HEK293 (cell line): ENCODE measurements around the gene CXCR4.

Source experiments
- CTCF ChIA-PET: fragments of 350-600 bp; formaldehyde crosslinking; extraction: SDS; loops from one replicate; lab custom pipeline; 2021; ENCODE audit warnings: antibody characterized with exemption; lab: Yijun Ruan, JAX
- POLR2A ChIA-PET: fragments of 300-600 bp; formaldehyde crosslinking; extraction: SDS; loops from one replicate; lab custom pipeline; 2020; ENCODE audit warnings: antibody characterized with exemption, inconsistent platforms; lab: Yijun Ruan, JAX
- H3K27ac ChIP-seq: fragments of 200-500 bp; sonication (Bioruptor generic); 2 replicates; pipeline ENCODE4 v1.5.1; 2014; ENCODE audit warnings: low read depth, low read length, control low read depth, inconsistent platforms; ENCODE audit errors: extremely low read depth
- H3K36me3 ChIP-seq, 2 experiments: fragments of 200-500 bp in 1 of 2; sonication (Bioruptor generic) in 1 of 2; 1 replicate in 1 of 2; 2 replicates in 1 of 2; pipeline ENCODE4 v1.5.1; 2014 to 2017; ENCODE audit warnings: inconsistent platforms in 2 of 2, low read length in 2 of 2; ENCODE audit not compliant: control insufficient read depth in 2 of 2, insufficient read depth in 1 of 2
- H3K4me1 ChIP-seq: fragments of 200-500 bp; sonication (Bioruptor generic); 2 replicates; pipeline ENCODE4 v1.5.1; 2014; ENCODE audit warnings: mild to moderate bottlenecking, low read length, inconsistent platforms; ENCODE audit not compliant: control insufficient read depth, insufficient read depth
- H3K4me3 ChIP-seq: 2 replicates; pipeline ENCODE4 v1.5.1; 2011; ENCODE audit warnings: low read depth, mild to moderate bottlenecking, control low read depth, low read length, moderate library complexity
- H3K9me3 ChIP-seq: fragments of 200-500 bp; sonication (Bioruptor generic); 2 replicates; pipeline ENCODE4 v1.5.1; 2014; ENCODE audit warnings: low read depth, low read length, inconsistent platforms; ENCODE audit not compliant: control insufficient read depth, insufficient read depth
- KLF1 ChIP-seq: fragments of 450-650 bp; formaldehyde crosslinking; IDR thresholded peaks from 2 replicates; pipeline ENCODE4 v1.5.1; 2016; ENCODE audit warnings: missing biosample characterization, missing genetic modification characterization
- KLF9 ChIP-seq: fragments of 450-650 bp; formaldehyde crosslinking; IDR thresholded peaks from 2 replicates; pipeline ENCODE4 v1.5.1; 2016; ENCODE audit warnings: missing biosample characterization, missing genetic modification characterization, low read depth
- PATZ1 ChIP-seq: fragments of 450-650 bp; formaldehyde crosslinking; IDR thresholded peaks from 2 replicates; pipeline ENCODE4 v1.5.1; 2016; ENCODE audit warnings: missing biosample characterization, missing genetic modification characterization
- SP2 ChIP-seq: fragments of 450-650 bp; formaldehyde crosslinking; IDR thresholded peaks from 2 replicates; pipeline ENCODE4 v1.5.1; 2016; ENCODE audit warnings: missing biosample characterization, missing genetic modification characterization
- WT1 ChIP-seq: fragments of 450-650 bp; formaldehyde crosslinking; IDR thresholded peaks from 2 replicates; pipeline ENCODE4 v1.5.1; 2016; ENCODE audit warnings: missing biosample characterization, missing genetic modification characterization
- ZBTB49 ChIP-seq: fragments of 450-650 bp; formaldehyde crosslinking; IDR thresholded peaks from 2 replicates; pipeline ENCODE4 v1.5.1; 2016; ENCODE audit warnings: missing biosample characterization, missing genetic modification characterization, low read depth
- ZFP3 ChIP-seq: fragments of 450-650 bp; formaldehyde crosslinking; IDR thresholded peaks from 2 replicates; pipeline ENCODE4 v1.5.1; 2016; ENCODE audit warnings: low read depth, missing biosample characterization, missing genetic modification characterization
- ZFP69B ChIP-seq: fragments of 450-650 bp; formaldehyde crosslinking; IDR thresholded peaks from 2 replicates; pipeline ENCODE4 v1.5.1; 2016; ENCODE audit warnings: missing biosample characterization, missing genetic modification characterization
- ZNF175 ChIP-seq: fragments of 450-650 bp; formaldehyde crosslinking; IDR thresholded peaks from 2 replicates; pipeline ENCODE4 v1.5.1; 2016; ENCODE audit warnings: missing biosample characterization, missing genetic modification characterization
- ZNF221 ChIP-seq: fragments of 450-650 bp; formaldehyde crosslinking; IDR thresholded peaks from 2 replicates; pipeline ENCODE4 v1.5.1; 2017; ENCODE audit warnings: missing biosample characterization, missing genetic modification characterization, borderline replicate concordance
- ZNF24 ChIP-seq: fragments of 450-650 bp; formaldehyde crosslinking; IDR thresholded peaks from 2 replicates; pipeline ENCODE4 v1.5.1; 2016; ENCODE audit warnings: missing biosample characterization, missing genetic modification characterization
- ZNF394 ChIP-seq: fragments of 450-650 bp; formaldehyde crosslinking; IDR thresholded peaks from 2 replicates; pipeline ENCODE4 v1.5.1; 2016; ENCODE audit warnings: missing biosample characterization, missing genetic modification characterization, mild to moderate bottlenecking, moderate library complexity, borderline replicate concordance
- ZNF398 ChIP-seq: fragments of 450-650 bp; formaldehyde crosslinking; IDR thresholded peaks from 2 replicates; pipeline ENCODE4 v1.5.1; 2017; ENCODE audit warnings: missing biosample characterization, missing genetic modification characterization
- ZNF404 ChIP-seq: fragments of 450-650 bp; formaldehyde crosslinking; IDR thresholded peaks from 2 replicates; pipeline ENCODE4 v1.5.1; 2017; ENCODE audit warnings: missing biosample characterization, missing genetic modification characterization
- ZNF521 ChIP-seq: fragments of 450-650 bp; formaldehyde crosslinking; IDR thresholded peaks from 2 replicates; pipeline ENCODE4 v1.5.1; 2017; ENCODE audit warnings: missing biosample characterization, mild to moderate bottlenecking, missing genetic modification characterization
- ZNF600 ChIP-seq: fragments of 450-650 bp; formaldehyde crosslinking; IDR thresholded peaks from 2 replicates; pipeline ENCODE4 v1.5.1; 2016; ENCODE audit warnings: missing biosample characterization, missing genetic modification characterization
- ZNF626 ChIP-seq: fragments of 450-650 bp; sonication (Bioruptor Pico); formaldehyde crosslinking; IDR thresholded peaks from 2 replicates; pipeline ENCODE4 v1.5.1; 2018; ENCODE audit warnings: missing biosample characterization, missing genetic modification characterization, inconsistent platforms
- ZNF791 ChIP-seq: fragments of 450-650 bp; formaldehyde crosslinking; IDR thresholded peaks from 2 replicates; pipeline ENCODE4 v1.5.1; 2016; ENCODE audit warnings: missing biosample characterization, missing genetic modification characterization
- TF ChIP-seq, protein P1 (sequence below): fragments of 450-650 bp; formaldehyde crosslinking; IDR thresholded peaks from 2 replicates; pipeline ENCODE4 v1.5.1; 2016; ENCODE audit warnings: missing biosample characterization, missing genetic modification characterization
- TF ChIP-seq, protein P2 (sequence below): fragments of 450-650 bp; formaldehyde crosslinking; optimal IDR thresholded peaks from 2 replicates; pipeline ENCODE3; 2016; ENCODE audit warnings: missing biosample characterization, mild to moderate bottlenecking, missing genetic modification characterization
- TF ChIP-seq, protein P3 (sequence below): fragments of 450-650 bp; formaldehyde crosslinking; IDR thresholded peaks from 2 replicates; pipeline ENCODE4 v1.5.1; 2017; ENCODE audit warnings: missing biosample characterization, missing genetic modification characterization
- TF ChIP-seq, protein P4 (sequence below): fragments of 450-650 bp; formaldehyde crosslinking; IDR thresholded peaks from 2 replicates; pipeline ENCODE4 v1.5.1; 2016; ENCODE audit warnings: missing biosample characterization, missing genetic modification characterization

Gene CXCR4

DNA sequence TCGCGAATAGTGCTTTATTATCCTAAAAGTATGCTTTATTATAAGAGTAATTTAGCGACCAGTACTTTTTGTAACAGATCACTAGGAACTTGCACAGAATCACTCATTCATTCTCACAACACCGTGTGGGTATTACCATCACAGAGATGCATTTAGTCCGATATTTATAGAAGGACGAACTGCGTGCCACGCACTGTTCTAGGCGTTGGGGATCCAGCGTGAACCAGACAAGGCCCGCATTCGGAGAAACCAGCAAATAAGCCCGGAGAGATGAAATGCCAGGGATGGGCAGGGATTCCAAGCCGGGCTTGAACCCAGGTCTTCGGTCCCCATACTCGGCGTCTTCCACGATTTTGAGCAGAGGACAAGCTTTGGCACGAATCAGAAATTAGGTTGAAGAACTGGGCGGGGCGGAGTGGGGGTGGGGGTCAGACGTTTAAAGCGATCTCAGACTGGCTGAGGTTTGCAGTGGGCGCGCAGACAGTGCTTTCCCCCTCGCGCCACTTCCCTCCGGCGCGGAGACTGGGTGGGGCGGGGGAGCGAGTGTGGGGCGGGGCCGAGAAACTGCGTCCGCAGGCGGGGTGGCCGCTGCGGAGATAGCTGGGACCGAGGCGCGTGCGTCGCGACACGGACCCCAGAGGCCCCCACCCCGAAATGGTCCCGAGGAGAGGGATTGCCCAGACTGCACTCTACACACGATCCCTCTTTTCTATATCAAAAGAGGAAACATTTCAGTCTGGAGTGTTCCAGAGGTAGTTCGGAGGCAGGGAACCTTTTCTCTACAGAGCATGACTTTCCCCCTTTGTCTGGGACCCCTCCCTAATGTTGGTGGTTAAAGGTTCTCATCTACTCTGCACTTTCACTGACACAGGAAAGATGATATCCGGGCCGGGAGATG, 1.1 kb upstream of the CXCR4 start (continued):
- TF ChIP-seq ZNF175 (tag by site-specific recombination), result no peak
- no peak for TF ChIP-seq ZNF791 (tag by site-specific recombination)
- no peak for TF ChIP-seq ZNF398 (tag by site-specific recombination)
- TF ChIP-seq ZNF24 (tag by site-specific recombination), result 0 out of 2 replicates have a peak, but pooled peaks have one; percentile 17
- 0 out of 2 replicates have a peak, but pooled peaks have one; percentile 27 for TF ChIP-seq KLF9
- TF ChIP-seq ZBTB49 (tag by site-specific recombination), result no peak
- TF ChIP-seq PATZ1 (tag by site-specific recombination), result peak; percentile 43
- 0 out of 2 replicates have a peak, but pooled peaks have one; percentile 14 for TF ChIP-seq KLF1
- no peak for TF ChIP-seq WT1 (tag by site-specific recombination)
- TF ChIP-seq ZFP3, result no peak
- TF ChIP-seq, protein P1, sequence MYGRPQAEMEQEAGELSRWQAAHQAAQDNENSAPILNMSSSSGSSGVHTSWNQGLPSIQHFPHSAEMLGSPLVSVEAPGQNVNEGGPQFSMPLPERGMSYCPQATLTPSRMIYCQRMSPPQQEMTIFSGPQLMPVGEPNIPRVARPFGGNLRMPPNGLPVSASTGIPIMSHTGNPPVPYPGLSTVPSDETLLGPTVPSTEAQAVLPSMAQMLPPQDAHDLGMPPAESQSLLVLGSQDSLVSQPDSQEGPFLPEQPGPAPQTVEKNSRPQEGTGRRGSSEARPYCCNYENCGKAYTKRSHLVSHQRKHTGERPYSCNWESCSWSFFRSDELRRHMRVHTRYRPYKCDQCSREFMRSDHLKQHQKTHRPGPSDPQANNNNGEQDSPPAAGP, result 0 out of 2 replicates have a peak, but pooled peaks have one; percentile 20
- TF ChIP-seq, protein P2, sequence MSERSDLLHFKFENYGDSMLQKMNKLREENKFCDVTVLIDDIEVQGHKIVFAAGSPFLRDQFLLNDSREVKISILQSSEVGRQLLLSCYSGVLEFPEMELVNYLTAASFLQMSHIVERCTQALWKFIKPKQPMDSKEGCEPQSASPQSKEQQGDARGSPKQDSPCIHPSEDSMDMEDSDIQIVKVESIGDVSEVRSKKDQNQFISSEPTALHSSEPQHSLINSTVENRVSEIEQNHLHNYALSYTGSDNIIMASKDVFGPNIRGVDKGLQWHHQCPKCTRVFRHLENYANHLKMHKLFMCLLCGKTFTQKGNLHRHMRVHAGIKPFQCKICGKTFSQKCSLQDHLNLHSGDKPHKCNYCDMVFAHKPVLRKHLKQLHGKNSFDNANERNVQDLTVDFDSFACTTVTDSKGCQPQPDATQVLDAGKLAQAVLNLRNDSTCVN, result peak; percentile 56
- peak; percentile 60 for TF ChIP-seq SP2 (tag by site-specific recombination)
- TF ChIP-seq ZNF626 (tag by site-specific recombination), result no peak
- TF ChIP-seq ZNF521, result no peak
- TF ChIP-seq, all 188 proteins: peak for 14

- peaks cover 5% of the 10 kb centered on the region; the same call in 1 of the 2 replicates for H3K4me1 ChIP-seq
- peaks cover 9 to 18% of the 10 kb centered on the region in 2 experiments; a peak in 2 of 3 replicates for H3K36me3 ChIP-seq
- H3K4me3 ChIP-seq, result peak overlapping the region; percentile 73
- peak overlapping the region; percentile 65; the same call in 1 of the 2 replicates for H3K27ac ChIP-seq
- POLR2A ChIA-PET, result interaction anchor here (0.9 to 1.4 kb wide), 2 partner anchors 9 to 132 kb away, joined by 3 to 6 read pairs; partner anchors contain the start of gene DARS1
- no peaks in the 10 kb centered on the region for H3K9me3 ChIP-seq
- CTCF ChIA-PET, result no interaction called here
- TF ChIP-seq ZNF394 (no peak), ZNF600 (tag by site-specific recombination) (no peak), ZNF404 (tag by site-specific recombination) (no peak), ZNF221 (tag by site-specific recombination) (no peak), ZFP69B (tag by site-specific recombination) (peak; percentile 92)
- TF ChIP-seq, protein P3, sequence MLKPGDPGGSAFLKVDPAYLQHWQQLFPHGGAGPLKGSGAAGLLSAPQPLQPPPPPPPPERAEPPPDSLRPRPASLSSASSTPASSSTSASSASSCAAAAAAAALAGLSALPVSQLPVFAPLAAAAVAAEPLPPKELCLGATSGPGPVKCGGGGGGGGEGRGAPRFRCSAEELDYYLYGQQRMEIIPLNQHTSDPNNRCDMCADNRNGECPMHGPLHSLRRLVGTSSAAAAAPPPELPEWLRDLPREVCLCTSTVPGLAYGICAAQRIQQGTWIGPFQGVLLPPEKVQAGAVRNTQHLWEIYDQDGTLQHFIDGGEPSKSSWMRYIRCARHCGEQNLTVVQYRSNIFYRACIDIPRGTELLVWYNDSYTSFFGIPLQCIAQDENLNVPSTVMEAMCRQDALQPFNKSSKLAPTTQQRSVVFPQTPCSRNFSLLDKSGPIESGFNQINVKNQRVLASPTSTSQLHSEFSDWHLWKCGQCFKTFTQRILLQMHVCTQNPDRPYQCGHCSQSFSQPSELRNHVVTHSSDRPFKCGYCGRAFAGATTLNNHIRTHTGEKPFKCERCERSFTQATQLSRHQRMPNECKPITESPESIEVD (tag by site-specific recombination), result no peak
- TF ChIP-seq, protein P4, sequence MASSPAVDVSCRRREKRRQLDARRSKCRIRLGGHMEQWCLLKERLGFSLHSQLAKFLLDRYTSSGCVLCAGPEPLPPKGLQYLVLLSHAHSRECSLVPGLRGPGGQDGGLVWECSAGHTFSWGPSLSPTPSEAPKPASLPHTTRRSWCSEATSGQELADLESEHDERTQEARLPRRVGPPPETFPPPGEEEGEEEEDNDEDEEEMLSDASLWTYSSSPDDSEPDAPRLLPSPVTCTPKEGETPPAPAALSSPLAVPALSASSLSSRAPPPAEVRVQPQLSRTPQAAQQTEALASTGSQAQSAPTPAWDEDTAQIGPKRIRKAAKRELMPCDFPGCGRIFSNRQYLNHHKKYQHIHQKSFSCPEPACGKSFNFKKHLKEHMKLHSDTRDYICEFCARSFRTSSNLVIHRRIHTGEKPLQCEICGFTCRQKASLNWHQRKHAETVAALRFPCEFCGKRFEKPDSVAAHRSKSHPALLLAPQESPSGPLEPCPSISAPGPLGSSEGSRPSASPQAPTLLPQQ (tag by site-specific recombination), result peak; percentile 97
These were observed 533 bp downstream of the CXCR4 start for GRCh38 chr2:136117391-136117841.
